GM12864 (cell line): ENCODE data around the gene KHK.

ENCODE experiments used
- DNase-seq: peaks from one replicate; pipeline ENCODE4 v3.0.0-alpha.2; 2011; ENCODE audit warnings: low read depth
- H3K4me3 ChIP-seq: 2 replicates; pipeline ENCODE4 v1.5.1; 2011; ENCODE audit warnings: mild to moderate bottlenecking, low read depth, low read length, control low read depth
- TF ChIP-seq, protein P1 (sequence below): IDR thresholded peaks from 2 replicates; pipeline ENCODE4 v1.5.1; 2011; ENCODE audit warnings: low read depth, mild to moderate bottlenecking, moderate library complexity, low read length, control low read depth, inconsistent platforms; ENCODE audit errors: missing control alignments

KHK gene

DNA sequence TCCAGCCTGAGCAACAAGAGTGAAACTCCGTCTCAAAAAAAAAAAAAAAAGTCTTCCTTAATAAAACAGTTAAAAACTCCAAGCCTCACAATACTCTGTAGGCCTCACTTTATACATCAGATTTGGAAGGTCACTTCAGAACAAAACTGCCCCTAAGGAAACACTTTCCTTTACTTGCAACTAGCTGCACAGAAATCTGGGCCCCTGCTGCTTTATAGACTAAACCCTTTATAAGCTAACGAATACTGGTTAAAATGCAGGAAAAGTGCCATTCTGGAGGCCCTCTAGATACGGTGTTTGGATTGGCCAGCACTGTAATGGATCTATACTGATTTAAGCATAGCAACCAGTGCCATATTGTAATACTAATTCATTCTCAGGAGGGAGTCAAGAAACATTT, 38.5 kb downstream of the KHK start:
- H3K4me3 ChIP-seq: no peak overlapping the region
- TF ChIP-seq, protein P1, sequence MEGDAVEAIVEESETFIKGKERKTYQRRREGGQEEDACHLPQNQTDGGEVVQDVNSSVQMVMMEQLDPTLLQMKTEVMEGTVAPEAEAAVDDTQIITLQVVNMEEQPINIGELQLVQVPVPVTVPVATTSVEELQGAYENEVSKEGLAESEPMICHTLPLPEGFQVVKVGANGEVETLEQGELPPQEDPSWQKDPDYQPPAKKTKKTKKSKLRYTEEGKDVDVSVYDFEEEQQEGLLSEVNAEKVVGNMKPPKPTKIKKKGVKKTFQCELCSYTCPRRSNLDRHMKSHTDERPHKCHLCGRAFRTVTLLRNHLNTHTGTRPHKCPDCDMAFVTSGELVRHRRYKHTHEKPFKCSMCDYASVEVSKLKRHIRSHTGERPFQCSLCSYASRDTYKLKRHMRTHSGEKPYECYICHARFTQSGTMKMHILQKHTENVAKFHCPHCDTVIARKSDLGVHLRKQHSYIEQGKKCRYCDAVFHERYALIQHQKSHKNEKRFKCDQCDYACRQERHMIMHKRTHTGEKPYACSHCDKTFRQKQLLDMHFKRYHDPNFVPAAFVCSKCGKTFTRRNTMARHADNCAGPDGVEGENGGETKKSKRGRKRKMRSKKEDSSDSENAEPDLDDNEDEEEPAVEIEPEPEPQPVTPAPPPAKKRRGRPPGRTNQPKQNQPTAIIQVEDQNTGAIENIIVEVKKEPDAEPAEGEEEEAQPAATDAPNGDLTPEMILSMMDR: no peak
- no peak for DNase-seq

- TF ChIP-seq, protein P1: no peak
- DNase-seq: no peak
- no peak overlapping the region for H3K4me3 ChIP-seq
Measured at GRCh38 chr2:27126252-27126710, 39.7 kb downstream of the KHK start.

DNA sequence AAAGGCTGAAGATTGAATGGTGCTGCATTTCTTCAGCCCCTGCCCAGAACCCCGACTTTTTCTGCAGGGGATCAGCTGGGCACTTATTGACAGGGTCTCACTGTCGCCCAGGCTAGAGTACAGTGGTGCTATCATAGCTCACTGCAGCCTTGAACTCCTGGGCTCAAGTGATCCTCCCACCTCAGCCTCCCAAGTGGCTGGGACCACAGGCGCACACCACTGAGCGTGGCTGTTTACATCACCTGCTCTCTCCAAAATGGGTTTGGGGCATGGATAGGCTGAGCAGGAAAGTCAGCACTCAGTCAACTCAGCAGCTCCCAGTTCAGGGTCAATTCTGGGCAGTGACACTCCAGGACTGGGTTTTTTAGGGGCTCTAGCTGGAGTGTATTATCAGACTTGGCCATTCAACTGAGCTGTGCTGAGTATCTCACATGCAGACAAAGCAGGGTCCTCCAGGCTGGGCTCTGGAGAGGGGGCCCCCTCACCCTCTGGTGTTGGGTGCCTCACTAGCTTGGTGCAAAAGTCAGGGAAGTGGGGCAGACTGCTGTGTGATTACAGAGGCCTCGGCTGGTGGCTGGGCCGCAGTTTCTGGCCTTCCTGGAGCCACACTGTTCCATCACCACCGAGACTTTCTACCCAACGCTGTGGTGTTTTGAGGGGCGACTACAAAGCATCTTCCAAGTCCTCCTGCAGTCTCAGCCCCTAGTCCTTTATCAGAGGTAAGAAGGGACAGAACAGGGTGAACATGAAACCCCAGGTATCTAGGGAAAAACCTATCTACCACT, 41.5 kb downstream of the KHK start:
- H3K4me3 ChIP-seq: no peak overlapping the region
- TF ChIP-seq, protein P1: no peak
- DNase-seq: no peak

- TF ChIP-seq, protein P1: no peak
- H3K4me3 ChIP-seq: no peak overlapping the region
- no peak for DNase-seq
Measured at GRCh38 chr2:27128668-27129571, 42.3 kb downstream of the KHK start.

DNA sequence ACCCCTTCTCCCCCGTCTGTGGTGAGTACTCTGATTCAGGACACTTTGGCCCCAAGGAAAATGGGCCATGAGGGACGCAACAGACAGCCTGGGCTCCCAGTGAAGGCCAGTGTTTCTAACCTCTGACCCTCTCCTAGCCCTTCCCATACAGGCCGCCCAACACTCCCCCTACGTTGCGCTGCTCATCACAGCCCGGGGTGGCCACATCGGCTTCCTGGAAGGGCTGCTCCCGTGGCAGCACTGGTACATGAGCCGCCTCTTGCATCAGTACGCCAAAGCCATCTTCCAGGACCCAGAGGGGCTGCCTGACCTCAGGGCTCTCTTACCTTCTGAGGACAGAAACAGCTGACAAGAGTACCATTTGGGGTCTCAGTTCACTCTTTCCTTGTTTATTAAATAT, 43.8 kb downstream of the KHK start:
- no peak overlapping the region for H3K4me3 ChIP-seq
- TF ChIP-seq, protein P1: no peak
- no peak for DNase-seq

GRCh38 chr2:27131429-27131828, 44.9 kb downstream of the KHK start:
- no peak for DNase-seq
- no peak overlapping the region for H3K4me3 ChIP-seq
- TF ChIP-seq, protein P1: no peak
